Caco-2 (cell line): ENCODE data around the gene HCFC1R1. TPM values are rescaled to one million over a fixed set of nuclear protein-coding genes. Genes with fewer than 3 reads are reported as not detected.

Experiments
- BruUV-seq: library from RNA; stranded (reverse); fragments of 400-500 nt; replicated peaks from 2 replicates; lab custom pipeline; 2021; lab: Mats Ljungman, UMichigan
- CTCF ChIA-PET: fragments of 300-600 bp; sonication (Branson Sonifier 250); formaldehyde crosslinking; loops from one replicate; lab custom pipeline; 2022; ENCODE audit warnings: antibody characterized with exemption; lab: Charles Lee
- POLR2A ChIA-PET: fragments of 300-600 bp; sonication (Branson Sonifier 250); formaldehyde crosslinking; loops from one replicate; lab custom pipeline; 2022; ENCODE audit warnings: antibody characterized with exemption; lab: Charles Lee
- DNase-seq, 2 experiments: peaks; one replicate each; pipeline versions ENCODE4 v3.0.0 to v3.0.0-alpha.2; 2020 to 2022
- H3K27me3 ChIP-seq: replicated peaks from 2 replicates; pipeline ENCODE4 v1.6.0; 2011; ENCODE audit warnings: low read length; ENCODE audit not compliant: control insufficient read depth, insufficient read depth
- H3K36me3 ChIP-seq: 2 replicates; pipeline ENCODE4 v1.5.1; 2011; ENCODE audit warnings: low read length; ENCODE audit not compliant: control insufficient read depth, insufficient read depth
- H3K4me1 ChIP-seq: fragments of 250-450 bp; sonication (Bioruptor Pico); 2 replicates; pipeline ENCODE4 v1.5.1; 2020; ENCODE audit warnings: mild to moderate bottlenecking
- H3K4me3 ChIP-seq: 2 replicates; pipeline ENCODE4 v1.5.1; 2011; ENCODE audit warnings: low read depth, mild to moderate bottlenecking, control low read depth, low read length
- H3K9me3 ChIP-seq: fragments of 250-450 bp; sonication (Bioruptor Pico); 2 replicates; pipeline ENCODE4 v1.5.1; 2020; ENCODE audit warnings: mild to moderate bottlenecking, moderate library complexity
- H3K27ac Mint-ChIP-seq: one replicate; pipeline ENCODE4 v1.8.0; 2022; ENCODE audit warnings: mixed read lengths; ENCODE audit not compliant: unreplicated experiment
- H3K27me3 Mint-ChIP-seq: one replicate; pipeline ENCODE4 v1.8.0; 2022; ENCODE audit warnings: mixed read lengths; ENCODE audit not compliant: insufficient read depth, unreplicated experiment
- H3K36me3 Mint-ChIP-seq: one replicate; pipeline ENCODE4 v1.8.0; 2022; ENCODE audit warnings: mild to moderate bottlenecking, mixed read lengths; ENCODE audit not compliant: insufficient read depth, unreplicated experiment
- H3K4me1 Mint-ChIP-seq: one replicate; pipeline ENCODE4 v1.8.0; 2022; ENCODE audit warnings: low read depth, mixed read lengths; ENCODE audit not compliant: unreplicated experiment
- H3K4me3 Mint-ChIP-seq: one replicate; pipeline ENCODE4 v1.8.0; 2022; ENCODE audit warnings: mild to moderate bottlenecking, moderate library complexity, mixed read lengths; ENCODE audit not compliant: unreplicated experiment
- H3K9me3 Mint-ChIP-seq: one replicate; pipeline ENCODE4 v1.8.0; 2022; ENCODE audit warnings: mixed read lengths; ENCODE audit not compliant: unreplicated experiment
- intact Hi-C: fragments of 100-400 bp; cut with micrococcal nuclease; formaldehyde crosslinking; loops from one replicate; pipeline ENCODE4 v1.10.0; 2022; ENCODE audit not compliant: unreplicated experiment
- total RNA-seq: library from RNA; stranded (reverse); gene quantifications from 2 replicates; pipeline ENCODE4 v1.2.3, GENCODE V29; 2022
- TF ChIP-seq, protein P1 (sequence below), 2 experiments: fragments of 200-600 bp in 1 of 2; IDR thresholded peaks; 1 replicate in 1 of 2; 2 replicates in 1 of 2; pipeline versions ENCODE4 v1.5.1 to v1.8.0; 2011 to 2022; ENCODE audit warnings: antibody characterized with exemption in 1 of 2, control low read depth in 1 of 2, inconsistent platforms in 1 of 2, low read depth in 1 of 2, low read length in 1 of 2, mild to moderate bottlenecking in 1 of 2, moderate library complexity in 1 of 2; ENCODE audit not compliant: insufficient read depth in 1 of 2, severe bottlenecking in 1 of 2, unreplicated experiment in 1 of 2

Gene HCFC1R1
- total RNA-seq, 1 experiment from 2014 or later: 44.9 TPM

DNA sequence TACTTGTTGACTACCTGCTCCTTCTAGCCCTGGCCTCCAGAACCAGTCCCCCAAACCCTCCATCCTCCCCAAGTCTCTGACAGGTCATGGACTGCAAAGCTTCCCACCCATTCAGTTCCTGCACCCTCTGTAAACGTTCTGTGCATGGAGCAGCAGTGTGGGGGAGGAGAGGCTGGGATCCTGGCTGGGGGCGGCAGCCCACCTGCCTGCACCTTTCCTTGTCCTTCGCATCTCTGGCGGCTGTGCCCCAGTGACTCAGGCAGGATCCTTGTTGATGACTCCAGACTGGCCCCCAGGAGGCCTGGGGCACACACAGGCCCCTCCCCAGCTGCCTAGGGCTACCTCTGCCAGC lies 41.9 kb downstream of the HCFC1R1 start:
- peaks cover 16% of the 10 kb centered on the region for H3K4me1 ChIP-seq
- no peak overlapping the region for H3K4me3 ChIP-seq
- H3K9me3 ChIP-seq: no peaks in the 10 kb centered on the region
- no peaks in the 10 kb centered on the region; the same call in 1 of the 2 replicates for H3K36me3 ChIP-seq
- TF ChIP-seq, protein P1, sequence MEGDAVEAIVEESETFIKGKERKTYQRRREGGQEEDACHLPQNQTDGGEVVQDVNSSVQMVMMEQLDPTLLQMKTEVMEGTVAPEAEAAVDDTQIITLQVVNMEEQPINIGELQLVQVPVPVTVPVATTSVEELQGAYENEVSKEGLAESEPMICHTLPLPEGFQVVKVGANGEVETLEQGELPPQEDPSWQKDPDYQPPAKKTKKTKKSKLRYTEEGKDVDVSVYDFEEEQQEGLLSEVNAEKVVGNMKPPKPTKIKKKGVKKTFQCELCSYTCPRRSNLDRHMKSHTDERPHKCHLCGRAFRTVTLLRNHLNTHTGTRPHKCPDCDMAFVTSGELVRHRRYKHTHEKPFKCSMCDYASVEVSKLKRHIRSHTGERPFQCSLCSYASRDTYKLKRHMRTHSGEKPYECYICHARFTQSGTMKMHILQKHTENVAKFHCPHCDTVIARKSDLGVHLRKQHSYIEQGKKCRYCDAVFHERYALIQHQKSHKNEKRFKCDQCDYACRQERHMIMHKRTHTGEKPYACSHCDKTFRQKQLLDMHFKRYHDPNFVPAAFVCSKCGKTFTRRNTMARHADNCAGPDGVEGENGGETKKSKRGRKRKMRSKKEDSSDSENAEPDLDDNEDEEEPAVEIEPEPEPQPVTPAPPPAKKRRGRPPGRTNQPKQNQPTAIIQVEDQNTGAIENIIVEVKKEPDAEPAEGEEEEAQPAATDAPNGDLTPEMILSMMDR (IDR thresholded peaks at IDR 0.05; ENCODE audit: insufficient read depth in 1 of 2, low read depth in 1 of 2, low read length in 1 of 2, severe bottlenecking in 1 of 2, unreplicated experiment in 1 of 2): no peak
- no peak for DNase-seq
- no TSS peak for BruUV-seq
- no peaks in the 10 kb centered on the region for H3K27me3 Mint-ChIP-seq
- peak overlapping the region; percentile 91 for H3K4me3 Mint-ChIP-seq
- no peaks in the 10 kb centered on the region for H3K27me3 ChIP-seq
- CTCF ChIA-PET: interaction anchor here (1.6 kb wide), 1 partner anchor 17 kb away, joined by 4 read pairs; no protein-coding TSS in a partner anchor
- no peaks in the 10 kb centered on the region for H3K4me1 Mint-ChIP-seq
- peaks cover 12% of the 10 kb centered on the region for H3K36me3 Mint-ChIP-seq
- POLR2A ChIA-PET: interaction anchor here (1.7 kb wide), 1 partner anchor 18 kb away, joined by 5 read pairs; the partner anchor contains the start of gene KREMEN2
- peak overlapping the region; percentile 21 for H3K27ac Mint-ChIP-seq
- intact Hi-C loops: loop anchor here (1.0 kb wide), 1 partner anchor 42 kb away; the partner anchor contains the start of gene THOC6
- H3K9me3 Mint-ChIP-seq: no peaks in the 10 kb centered on the region

- no peaks in the 10 kb centered on the region for H3K27me3 ChIP-seq
- Mint-ChIP-seq H3K27ac (peak overlapping the region; percentile 21), H3K9me3 (no peaks in the 10 kb centered on the region), H3K4me1 (no peaks in the 10 kb centered on the region), H3K4me3 (peak overlapping the region; percentile 91), H3K27me3 (no peaks in the 10 kb centered on the region), H3K36me3 (peaks cover 12% of the 10 kb centered on the region)
- no TSS peak for BruUV-seq
- TF ChIP-seq, protein P1 (IDR thresholded peaks at IDR 0.05; ENCODE audit: insufficient read depth in 1 of 2, low read depth in 1 of 2, low read length in 1 of 2, severe bottlenecking in 1 of 2, unreplicated experiment in 1 of 2): no peak
- ChIA-PET CTCF (interaction anchor here (0.6 to 1.6 kb wide), 2 partner anchors 16 to 43 kb away, joined by 4 to 6 read pairs; no protein-coding TSS in a partner anchor), POLR2A (interaction anchor here (1.5 to 1.7 kb wide), 2 partner anchors 17 to 22 kb away, joined by 5 read pairs; partner anchors contain the start of gene KREMEN2)
- peak overlapping the region; percentile 82; the same call in 1 of the 2 replicates for H3K4me3 ChIP-seq
- H3K36me3 ChIP-seq: no peaks in the 10 kb centered on the region; the same call in 1 of the 2 replicates
- H3K9me3 ChIP-seq: no peaks in the 10 kb centered on the region
- no peak for DNase-seq
- H3K4me1 ChIP-seq: peaks cover 16% of the 10 kb centered on the region
- intact Hi-C loops: loop anchor here (1.0 kb wide), 1 partner anchor 43 kb away; the partner anchor contains the start of gene THOC6
These were observed 42.4 kb downstream of the HCFC1R1 start for GRCh38 chr16:2981177-2981898.
